Measurements from ENCODE around the gene DLAT. TPM values are rescaled to one million over a fixed set of nuclear protein-coding genes. Genes with fewer than 3 reads are reported as not detected.
A peak's percentile ranks its signal among the peaks of the same experiment; 100 is the strongest.
"Not testable (repeated sequence)": the region's sequence is repeated elsewhere in the genome, so short reads cannot be mapped to it uniquely, and the experiment has no call there.

The DLAT gene
- total RNA-seq, 4 donors from 2014 or later = 18.1 to 32.1 (median 23.8) TPM

GRCh38 chr11:112073941-112074811 is 49.0 kb downstream of the DLAT start, which contains the start of the genes NKAPD1 and PIH1D2:
Gene NKAPD1, plus strand, starts transcription at chr11:112074299. Its CDS starts 1,276 bp downstream, at chr11:112075575.
Gene PIH1D2, minus strand, starts transcription at chr11:112074017. Its CDS starts 843 bp downstream, at chr11:112073174.
- 0 to 2% methylated on average over 31 to 43 of the region's 43 CpGs for WGBS, 2 donors
- peak within 1 kb of the TSS; percentile 62 for H3K4me3 ChIP-seq (ENCODE audit: low read depth, poor library complexity, severe bottlenecking)
- TF ChIP-seq CTCF (IDR thresholded peaks at IDR 0.05) (no peak), POLR2A (IDR thresholded peaks at IDR 0.05) (no peak)
- intact Hi-C loops (cut with DNase I; ENCODE audit: low total_unique reads) = no loop called here
- peak; percentile 73 to 95 for DNase-seq (ENCODE audit: low spot score in 2 of 2)

- intact Hi-C loops (cut with DNase I; ENCODE audit: low total_unique reads) = no loop called here
- 62 to 73% methylated on average over 4 of the region's 4 CpGs for WGBS, 2 donors
- DNase-seq (ENCODE audit: low spot score in 2 of 2) = no peak
- no peak overlapping the region for H3K4me3 ChIP-seq (ENCODE audit: low read depth, poor library complexity, severe bottlenecking)
- TF ChIP-seq CTCF (IDR thresholded peaks at IDR 0.05) = no peak
Measured at GRCh38 chr11:112082729-112083128, 57.5 kb downstream of the DLAT start.

- intact Hi-C loops (cut with DNase I; ENCODE audit: low total_unique reads) = no loop called here
- TF ChIP-seq POLR2A (IDR thresholded peaks at IDR 0.05) (no peak), CTCF (IDR thresholded peaks at IDR 0.05) (no peak)
- peak overlapping the region; percentile 86 for H3K4me3 ChIP-seq (ENCODE audit: low read depth, poor library complexity, severe bottlenecking)
- no peak for DNase-seq (ENCODE audit: low spot score in 2 of 2)
- 3 to 6% methylated on average over 19 of the region's 19 CpGs for WGBS, 2 donors
Measured at GRCh38 chr11:112085822-112086421, 60.7 kb downstream of the DLAT start.

- peak within 1 kb of the TSS; percentile 86 for H3K4me3 ChIP-seq (ENCODE audit: low read depth, poor library complexity, severe bottlenecking)
- peak in 1 of 3 donors; percentile 46 for TF ChIP-seq CTCF (IDR thresholded peaks at IDR 0.05)
- TF ChIP-seq POLR2A (IDR thresholded peaks at IDR 0.05) = no peak
- intact Hi-C loops (cut with DNase I; ENCODE audit: low total_unique reads) = no loop called here
- peak; percentile 96 to 99 for DNase-seq (ENCODE audit: low spot score in 2 of 2)
- 0% methylated on average over 40 to 45 of the region's 45 CpGs for WGBS, 2 donors
Measured at GRCh38 chr11:112086422-112087191, 61.4 kb downstream of the DLAT start, which contains the start of the genes SDHD and TIMM8B. Gene SDHD, plus strand, starts transcription at chr11:112086873. Its CDS starts 35 bp downstream, at chr11:112086908. Gene TIMM8B, minus strand, starts transcription at chr11:112086756. Its CDS starts 33 bp downstream, at chr11:112086723.

- no peak for TF ChIP-seq CTCF (IDR thresholded peaks at IDR 0.05)
- no peak for TF ChIP-seq POLR2A (IDR thresholded peaks at IDR 0.05)
- 18 to 20% methylated on average over 10 of the region's 10 CpGs for WGBS, 2 donors
- DNase-seq (ENCODE audit: low spot score in 2 of 2) = no peak
- intact Hi-C loops (cut with DNase I; ENCODE audit: low total_unique reads) = no loop called here
- peak overlapping the region; percentile 86 for H3K4me3 ChIP-seq (ENCODE audit: low read depth, poor library complexity, severe bottlenecking)
Measured at GRCh38 chr11:112087212-112087611, 62.0 kb downstream of the DLAT start.

- WGBS, 2 donors = 90 to 100% methylated on average over 2 of the region's 2 CpGs
- intact Hi-C loops (cut with DNase I; ENCODE audit: low total_unique reads); DNase-seq (ENCODE audit: low spot score in 2 of 2); H3K4me3 ChIP-seq (ENCODE audit: low read depth, poor library complexity, severe bottlenecking): not testable (repeated sequence)
Measured at GRCh38 chr11:112095302-112095701, 70.1 kb downstream of the DLAT start.

All from lower leg skin (tissue), 4 donors.